WTC11 (cell line): Measurements from ENCODE around the gene KRTAP5-9. TPM values are rescaled to one million over a fixed set of nuclear protein-coding genes. Genes with fewer than 3 reads are reported as not detected.

Source experiments
- ATAC-seq: fragments of 200-7000 bp; cut with Tn5 transposase; 2 replicates; pipeline ENCODE4 v1.10.0; 2021; ENCODE audit warnings: mild to moderate bottlenecking, moderate library complexity
- CTCF ChIA-PET: fragments of 300-600 bp; sonication (Branson Sonifier 250); formaldehyde crosslinking; loops from one replicate; lab custom pipeline; 2021; ENCODE audit warnings: antibody characterized with exemption; lab: Charles Lee
- POLR2A ChIA-PET: fragments of 350-600 bp; sonication (Branson Sonifier 250); formaldehyde crosslinking; loops from one replicate; lab custom pipeline; 2021; ENCODE audit warnings: antibody characterized with exemption; lab: Charles Lee
- DNase-seq: peaks from one replicate; pipeline ENCODE4 v3.0.0; 2021; ENCODE audit warnings: low spot score
- H3K27ac Mint-ChIP-seq: 2 replicates; pipeline ENCODE4 v1.8.0; 2021; ENCODE audit warnings: mixed read lengths
- H3K27me3 Mint-ChIP-seq: 2 replicates; pipeline ENCODE4 v1.8.0; 2021; ENCODE audit warnings: low read depth, mild to moderate bottlenecking, moderate library complexity, mixed read lengths
- H3K36me3 Mint-ChIP-seq: 2 replicates; pipeline ENCODE4 v1.8.0; 2021; ENCODE audit warnings: mixed read lengths
- H3K4me1 Mint-ChIP-seq: 2 replicates; pipeline ENCODE4 v1.8.0; 2022; ENCODE audit warnings: mixed read lengths
- H3K4me3 Mint-ChIP-seq: 2 replicates; pipeline ENCODE4 v1.8.0; 2021; ENCODE audit warnings: mild to moderate bottlenecking, moderate library complexity, mixed read lengths
- H3K9me3 Mint-ChIP-seq: 2 replicates; pipeline ENCODE4 v1.8.0; 2021; ENCODE audit warnings: mixed read lengths
- ATF1 ChIP-seq: sonication (generic); formaldehyde crosslinking; IDR thresholded peaks from 2 replicates; pipeline ENCODE4 v1.8.1; 2023; ENCODE audit warnings: mild to moderate bottlenecking, moderate library complexity, missing genetic modification reagents
- CBFB ChIP-seq: sonication (generic); formaldehyde crosslinking; IDR thresholded peaks from 2 replicates; pipeline ENCODE4 v1.8.1; 2022; ENCODE audit warnings: mild to moderate bottlenecking, low read depth, missing genetic modification reagents
- FOXJ3 ChIP-seq: sonication (generic); formaldehyde crosslinking; IDR thresholded peaks from 2 replicates; pipeline ENCODE4 v1.9.0; 2021; ENCODE audit warnings: missing genetic modification reagents, mild to moderate bottlenecking, borderline replicate concordance
- IRF2 ChIP-seq: sonication (generic); formaldehyde crosslinking; IDR thresholded peaks from 2 replicates; pipeline ENCODE4 v1.8.0; 2022; ENCODE audit warnings: low read depth, missing genetic modification reagents, borderline replicate concordance
- RELA ChIP-seq: sonication (generic); formaldehyde crosslinking; IDR thresholded peaks from 2 replicates; pipeline ENCODE4 v1.8.1; 2022; ENCODE audit warnings: missing genetic modification reagents, mild to moderate bottlenecking, borderline replicate concordance
- SP1 ChIP-seq: sonication (generic); formaldehyde crosslinking; conservative IDR thresholded peaks from 2 replicates; pipeline ENCODE4 v1.8.1; 2022; ENCODE audit warnings: missing genetic modification reagents
- ZBTB21 ChIP-seq: sonication (generic); formaldehyde crosslinking; IDR thresholded peaks from 2 replicates; pipeline ENCODE4 v1.8.1; 2023; ENCODE audit warnings: mild to moderate bottlenecking, missing genetic modification reagents, borderline replicate concordance
- ZNF317 ChIP-seq: sonication (generic); formaldehyde crosslinking; IDR thresholded peaks from 2 replicates; pipeline ENCODE4 v1.8.1; 2023; ENCODE audit warnings: low read depth, mild to moderate bottlenecking, moderate library complexity, missing genetic modification reagents, borderline replicate concordance
- total RNA-seq: library from RNA; stranded (reverse); gene quantifications from 3 replicates; pipeline ENCODE4 v1.2.3, GENCODE V29; 2021
- TF ChIP-seq, protein P1 (sequence below): fragments of 250-450 bp; sonication (Bioruptor Pico); IDR thresholded peaks from 2 replicates; pipeline ENCODE4 v1.9.0; 2021; ENCODE audit warnings: moderate library complexity, mild to moderate bottlenecking, inconsistent platforms, borderline replicate concordance
- TF ChIP-seq, protein P2 (sequence below): fragments of 250-450 bp; sonication (Bioruptor Pico); IDR thresholded peaks from 2 replicates; pipeline ENCODE4 v1.9.0; 2021; ENCODE audit warnings: mild to moderate bottlenecking, borderline replicate concordance
- TF ChIP-seq, protein P3 (sequence below): fragments of 250-450 bp; sonication (Bioruptor Pico); IDR thresholded peaks from 2 replicates; pipeline ENCODE4 v2.1.2; 2022; ENCODE audit warnings: mild to moderate bottlenecking, moderate library complexity
- TF ChIP-seq, protein P4 (sequence below): sonication (generic); formaldehyde crosslinking; IDR thresholded peaks from 2 replicates; pipeline ENCODE4 v1.8.0; 2022; ENCODE audit warnings: missing genetic modification reagents

Gene KRTAP5-9
- total RNA-seq, 1 experiment from 2014 or later: not detected

DNA sequence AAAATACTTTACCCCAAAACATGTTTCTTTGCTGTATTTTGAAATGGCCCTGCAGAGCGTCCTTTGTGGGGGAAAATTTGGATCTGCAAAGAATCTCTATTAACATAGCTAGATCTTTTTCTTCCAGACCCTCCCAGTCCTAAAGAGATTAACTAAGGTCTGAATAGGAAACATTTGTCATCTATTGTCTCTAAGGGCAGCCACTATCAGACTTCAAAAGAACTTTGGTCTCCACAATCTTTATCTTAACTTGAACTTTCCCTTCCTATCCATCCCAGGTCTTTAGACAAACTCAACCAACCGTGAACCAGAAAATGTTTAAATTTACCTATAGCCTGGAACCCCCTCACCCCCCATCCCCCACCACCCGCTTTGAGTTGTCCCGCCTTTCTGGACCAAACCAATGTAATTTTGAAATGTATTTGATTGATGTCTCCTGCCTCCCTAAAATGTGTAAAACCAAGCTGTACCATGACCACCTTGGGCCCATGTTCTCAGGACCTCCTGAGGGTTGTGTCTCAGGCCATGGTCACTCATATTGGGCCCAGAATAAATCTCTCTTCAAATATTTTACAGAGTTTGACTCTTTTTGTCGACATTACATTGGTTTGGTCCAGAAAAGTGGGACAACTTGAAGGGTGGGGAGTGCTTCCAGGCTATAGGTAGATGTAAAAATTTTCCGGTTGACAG is 3.5 kb upstream of the KRTAP5-9 start:
- H3K4me3 Mint-ChIP-seq: no peak overlapping the region
- H3K4me1 Mint-ChIP-seq: peaks cover 17% of the 10 kb centered on the region
- peaks cover 25% of the 10 kb centered on the region for H3K27me3 Mint-ChIP-seq
- TF ChIP-seq, protein P1, sequence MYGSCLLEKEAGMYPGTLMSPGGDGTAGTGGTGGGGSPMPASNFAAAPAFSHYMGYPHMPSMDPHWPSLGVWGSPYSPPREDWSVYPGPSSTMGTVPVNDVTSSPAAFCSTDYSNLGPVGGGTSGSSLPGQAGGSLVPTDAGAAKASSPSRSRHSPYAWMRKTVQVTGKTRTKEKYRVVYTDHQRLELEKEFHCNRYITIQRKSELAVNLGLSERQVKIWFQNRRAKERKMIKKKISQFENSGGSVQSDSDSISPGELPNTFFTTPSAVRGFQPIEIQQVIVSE (CRISPR knock-in tag): no peak
- no peak overlapping the region for H3K27ac Mint-ChIP-seq
- DNase-seq (no peak), ATAC-seq (no peak)
- H3K36me3 Mint-ChIP-seq: peaks cover 16% of the 10 kb centered on the region
- H3K9me3 Mint-ChIP-seq: peaks cover 27% of the 10 kb centered on the region
- POLR2A ChIA-PET: no interaction called here
- CTCF ChIA-PET: interaction anchor here (0.6 to 2.2 kb wide), 2 partner anchors 11 to 36 kb away, joined by 5 to 6 read pairs; no protein-coding TSS in a partner anchor

DNA sequence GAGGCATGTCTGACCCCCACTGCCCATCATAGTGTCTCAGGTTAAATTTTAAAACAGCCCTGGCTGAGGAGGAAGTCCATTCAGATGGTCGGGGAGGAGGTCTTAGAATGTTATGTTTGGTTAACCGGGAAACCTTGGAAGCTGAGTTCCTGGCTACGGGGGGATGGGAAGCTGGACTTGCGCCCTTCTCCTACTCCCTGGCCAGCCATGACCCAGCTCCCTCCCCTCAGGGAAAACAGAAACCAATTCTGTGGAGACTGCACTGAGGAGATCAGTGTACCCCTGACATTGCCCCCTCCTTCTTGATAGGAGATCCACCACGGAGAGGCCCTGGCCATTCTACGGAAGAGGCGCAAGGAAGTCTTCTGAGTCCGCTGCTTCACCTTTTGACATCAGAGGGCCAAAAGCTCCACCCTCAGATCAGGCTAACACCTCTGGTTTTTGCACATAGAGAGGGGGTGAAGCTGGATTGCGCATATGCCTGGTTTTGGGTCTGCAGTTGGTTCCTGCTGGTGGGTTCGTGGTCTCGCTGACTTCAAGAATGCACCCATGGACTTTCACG is 2.7 kb upstream of the KRTAP5-9 start:
- H3K9me3 Mint-ChIP-seq: peaks cover 26% of the 10 kb centered on the region
- no peak for DNase-seq
- ChIA-PET CTCF (interaction anchor here (2.2 kb wide), 1 partner anchor 35 kb away, joined by 6 read pairs; no protein-coding TSS in a partner anchor), POLR2A (no interaction called here)
- H3K27me3 Mint-ChIP-seq: peaks cover 27% of the 10 kb centered on the region
- no peak overlapping the region for H3K4me3 Mint-ChIP-seq
- no peak for ATAC-seq
- peaks cover 17% of the 10 kb centered on the region for H3K4me1 Mint-ChIP-seq
- peaks cover 16% of the 10 kb centered on the region for H3K36me3 Mint-ChIP-seq
- H3K27ac Mint-ChIP-seq: no peak overlapping the region
- TF ChIP-seq ATF1 (CRISPR knock-in tag) (no peak), ZNF317 (CRISPR knock-in tag) (no peak), CBFB (CRISPR knock-in tag) (no peak), IRF2 (no peak), RELA (no peak)
- TF ChIP-seq, protein P2, sequence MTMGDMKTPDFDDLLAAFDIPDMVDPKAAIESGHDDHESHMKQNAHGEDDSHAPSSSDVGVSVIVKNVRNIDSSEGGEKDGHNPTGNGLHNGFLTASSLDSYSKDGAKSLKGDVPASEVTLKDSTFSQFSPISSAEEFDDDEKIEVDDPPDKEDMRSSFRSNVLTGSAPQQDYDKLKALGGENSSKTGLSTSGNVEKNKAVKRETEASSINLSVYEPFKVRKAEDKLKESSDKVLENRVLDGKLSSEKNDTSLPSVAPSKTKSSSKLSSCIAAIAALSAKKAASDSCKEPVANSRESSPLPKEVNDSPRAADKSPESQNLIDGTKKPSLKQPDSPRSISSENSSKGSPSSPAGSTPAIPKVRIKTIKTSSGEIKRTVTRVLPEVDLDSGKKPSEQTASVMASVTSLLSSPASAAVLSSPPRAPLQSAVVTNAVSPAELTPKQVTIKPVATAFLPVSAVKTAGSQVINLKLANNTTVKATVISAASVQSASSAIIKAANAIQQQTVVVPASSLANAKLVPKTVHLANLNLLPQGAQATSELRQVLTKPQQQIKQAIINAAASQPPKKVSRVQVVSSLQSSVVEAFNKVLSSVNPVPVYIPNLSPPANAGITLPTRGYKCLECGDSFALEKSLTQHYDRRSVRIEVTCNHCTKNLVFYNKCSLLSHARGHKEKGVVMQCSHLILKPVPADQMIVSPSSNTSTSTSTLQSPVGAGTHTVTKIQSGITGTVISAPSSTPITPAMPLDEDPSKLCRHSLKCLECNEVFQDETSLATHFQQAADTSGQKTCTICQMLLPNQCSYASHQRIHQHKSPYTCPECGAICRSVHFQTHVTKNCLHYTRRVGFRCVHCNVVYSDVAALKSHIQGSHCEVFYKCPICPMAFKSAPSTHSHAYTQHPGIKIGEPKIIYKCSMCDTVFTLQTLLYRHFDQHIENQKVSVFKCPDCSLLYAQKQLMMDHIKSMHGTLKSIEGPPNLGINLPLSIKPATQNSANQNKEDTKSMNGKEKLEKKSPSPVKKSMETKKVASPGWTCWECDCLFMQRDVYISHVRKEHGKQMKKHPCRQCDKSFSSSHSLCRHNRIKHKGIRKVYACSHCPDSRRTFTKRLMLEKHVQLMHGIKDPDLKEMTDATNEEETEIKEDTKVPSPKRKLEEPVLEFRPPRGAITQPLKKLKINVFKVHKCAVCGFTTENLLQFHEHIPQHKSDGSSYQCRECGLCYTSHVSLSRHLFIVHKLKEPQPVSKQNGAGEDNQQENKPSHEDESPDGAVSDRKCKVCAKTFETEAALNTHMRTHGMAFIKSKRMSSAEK (CRISPR knock-in tag): no peak
- TF ChIP-seq, protein P3, sequence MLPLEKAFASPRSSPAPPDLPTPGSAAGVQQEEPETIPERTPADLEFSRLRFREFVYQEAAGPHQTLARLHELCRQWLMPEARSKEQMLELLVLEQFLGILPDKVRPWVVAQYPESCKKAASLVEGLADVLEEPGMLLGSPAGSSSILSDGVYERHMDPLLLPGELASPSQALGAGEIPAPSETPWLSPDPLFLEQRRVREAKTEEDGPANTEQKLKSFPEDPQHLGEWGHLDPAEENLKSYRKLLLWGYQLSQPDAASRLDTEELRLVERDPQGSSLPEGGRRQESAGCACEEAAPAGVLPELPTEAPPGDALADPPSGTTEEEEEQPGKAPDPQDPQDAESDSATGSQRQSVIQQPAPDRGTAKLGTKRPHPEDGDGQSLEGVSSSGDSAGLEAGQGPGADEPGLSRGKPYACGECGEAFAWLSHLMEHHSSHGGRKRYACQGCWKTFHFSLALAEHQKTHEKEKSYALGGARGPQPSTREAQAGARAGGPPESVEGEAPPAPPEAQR (CRISPR knock-in tag): no peak

DNA sequence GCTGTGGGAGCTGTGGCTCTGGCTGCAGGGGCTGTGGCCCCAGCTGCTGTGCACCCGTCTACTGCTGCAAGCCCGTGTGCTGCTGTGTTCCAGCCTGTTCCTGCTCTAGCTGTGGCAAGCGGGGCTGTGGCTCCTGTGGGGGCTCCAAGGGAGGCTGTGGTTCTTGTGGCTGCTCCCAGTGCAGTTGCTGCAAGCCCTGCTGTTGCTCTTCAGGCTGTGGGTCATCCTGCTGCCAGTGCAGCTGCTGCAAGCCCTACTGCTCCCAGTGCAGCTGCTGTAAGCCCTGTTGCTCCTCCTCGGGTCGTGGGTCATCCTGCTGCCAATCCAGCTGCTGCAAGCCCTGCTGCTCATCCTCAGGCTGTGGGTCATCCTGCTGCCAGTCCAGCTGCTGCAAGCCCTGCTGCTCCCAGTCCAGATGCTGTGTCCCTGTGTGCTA is 514 bp downstream of the KRTAP5-9 start:
- no peak overlapping the region for H3K27ac Mint-ChIP-seq
- DNase-seq (no peak), ATAC-seq (no peak)
- TF ChIP-seq, protein P2 (CRISPR knock-in tag): no peak
- TF ChIP-seq SP1 (no peak), FOXJ3 (CRISPR knock-in tag) (no peak), ZBTB21 (CRISPR knock-in tag) (no peak)
- TF ChIP-seq, protein P4, sequence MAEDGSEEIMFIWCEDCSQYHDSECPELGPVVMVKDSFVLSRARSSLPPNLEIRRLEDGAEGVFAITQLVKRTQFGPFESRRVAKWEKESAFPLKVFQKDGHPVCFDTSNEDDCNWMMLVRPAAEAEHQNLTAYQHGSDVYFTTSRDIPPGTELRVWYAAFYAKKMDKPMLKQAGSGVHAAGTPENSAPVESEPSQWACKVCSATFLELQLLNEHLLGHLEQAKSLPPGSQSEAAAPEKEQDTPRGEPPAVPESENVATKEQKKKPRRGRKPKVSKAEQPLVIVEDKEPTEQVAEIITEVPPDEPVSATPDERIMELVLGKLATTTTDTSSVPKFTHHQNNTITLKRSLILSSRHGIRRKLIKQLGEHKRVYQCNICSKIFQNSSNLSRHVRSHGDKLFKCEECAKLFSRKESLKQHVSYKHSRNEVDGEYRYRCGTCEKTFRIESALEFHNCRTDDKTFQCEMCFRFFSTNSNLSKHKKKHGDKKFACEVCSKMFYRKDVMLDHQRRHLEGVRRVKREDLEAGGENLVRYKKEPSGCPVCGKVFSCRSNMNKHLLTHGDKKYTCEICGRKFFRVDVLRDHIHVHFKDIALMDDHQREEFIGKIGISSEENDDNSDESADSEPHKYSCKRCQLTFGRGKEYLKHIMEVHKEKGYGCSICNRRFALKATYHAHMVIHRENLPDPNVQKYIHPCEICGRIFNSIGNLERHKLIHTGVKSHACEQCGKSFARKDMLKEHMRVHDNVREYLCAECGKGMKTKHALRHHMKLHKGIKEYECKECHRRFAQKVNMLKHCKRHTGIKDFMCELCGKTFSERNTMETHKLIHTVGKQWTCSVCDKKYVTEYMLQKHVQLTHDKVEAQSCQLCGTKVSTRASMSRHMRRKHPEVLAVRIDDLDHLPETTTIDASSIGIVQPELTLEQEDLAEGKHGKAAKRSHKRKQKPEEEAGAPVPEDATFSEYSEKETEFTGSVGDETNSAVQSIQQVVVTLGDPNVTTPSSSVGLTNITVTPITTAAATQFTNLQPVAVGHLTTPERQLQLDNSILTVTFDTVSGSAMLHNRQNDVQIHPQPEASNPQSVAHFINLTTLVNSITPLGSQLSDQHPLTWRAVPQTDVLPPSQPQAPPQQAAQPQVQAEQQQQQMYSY (CRISPR knock-in tag): no peak
- CTCF ChIA-PET: interaction anchor here (1.5 to 2.4 kb wide), 2 partner anchors 15 to 32 kb away, joined by 5 to 9 read pairs; no protein-coding TSS in a partner anchor
- peaks cover 20% of the 10 kb centered on the region for H3K27me3 Mint-ChIP-seq
- POLR2A ChIA-PET: interaction anchor here (0.9 kb wide), 1 partner anchor 17 kb away, joined by 4 read pairs; the partner anchor contains the start of gene KRTAP5-10
- H3K36me3 Mint-ChIP-seq: peaks cover 9% of the 10 kb centered on the region
- peaks cover 14% of the 10 kb centered on the region for H3K9me3 Mint-ChIP-seq
- H3K4me3 Mint-ChIP-seq: no peak overlapping the region
- H3K4me1 Mint-ChIP-seq: peaks cover 23% of the 10 kb centered on the region
